ENCODE data around the gene HNRNPR. TPM values are rescaled to one million over a fixed set of nuclear protein-coding genes. Genes with fewer than 3 reads are reported as not detected.

HNRNPR gene
- total and polyA plus RNA-seq, 9 donors, result 55.9 to 173 (median 137) TPM

DNA sequence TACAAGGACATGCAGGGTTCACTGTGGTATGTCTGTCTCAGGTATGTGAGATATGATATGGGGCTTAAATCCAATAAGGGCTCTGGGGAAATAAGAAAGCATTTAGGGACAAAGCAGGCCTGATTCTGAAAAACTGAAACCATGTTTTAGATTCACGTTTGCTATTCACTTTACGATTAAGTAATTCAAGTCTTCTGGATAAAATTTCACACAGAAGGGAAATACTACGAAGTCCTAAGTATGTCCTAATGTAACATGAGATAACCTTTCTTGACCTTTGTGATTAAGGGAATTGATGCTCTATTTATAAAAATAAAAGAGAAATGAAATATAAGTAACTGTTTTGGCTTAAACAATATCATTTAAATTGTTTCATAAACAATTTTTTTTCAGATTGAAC lies 55.4 kb downstream of the HNRNPR start:
- Histone ChIP-seq H3K4me3 (no peak overlapping the region), H3K4me1 (ENCODE audit: insufficient read depth) (no peaks in the 10 kb centered on the region), H3K27me3 (no peaks in the 10 kb centered on the region), H3K36me3 (no peaks in the 10 kb centered on the region), H3K27ac (no peak overlapping the region), H3K9me3 (no peaks in the 10 kb centered on the region)
- intact Hi-C loops (cut with DNase I), result no loop called here
- 72 to 78% (median 73%) methylated on average over 3 of the region's 3 CpGs for WGBS, 3 donors
- DNase-seq, result no peak
- TF ChIP-seq POLR2A (IDR thresholded peaks at IDR 0.05), result no peak
- TF ChIP-seq, protein P1, sequence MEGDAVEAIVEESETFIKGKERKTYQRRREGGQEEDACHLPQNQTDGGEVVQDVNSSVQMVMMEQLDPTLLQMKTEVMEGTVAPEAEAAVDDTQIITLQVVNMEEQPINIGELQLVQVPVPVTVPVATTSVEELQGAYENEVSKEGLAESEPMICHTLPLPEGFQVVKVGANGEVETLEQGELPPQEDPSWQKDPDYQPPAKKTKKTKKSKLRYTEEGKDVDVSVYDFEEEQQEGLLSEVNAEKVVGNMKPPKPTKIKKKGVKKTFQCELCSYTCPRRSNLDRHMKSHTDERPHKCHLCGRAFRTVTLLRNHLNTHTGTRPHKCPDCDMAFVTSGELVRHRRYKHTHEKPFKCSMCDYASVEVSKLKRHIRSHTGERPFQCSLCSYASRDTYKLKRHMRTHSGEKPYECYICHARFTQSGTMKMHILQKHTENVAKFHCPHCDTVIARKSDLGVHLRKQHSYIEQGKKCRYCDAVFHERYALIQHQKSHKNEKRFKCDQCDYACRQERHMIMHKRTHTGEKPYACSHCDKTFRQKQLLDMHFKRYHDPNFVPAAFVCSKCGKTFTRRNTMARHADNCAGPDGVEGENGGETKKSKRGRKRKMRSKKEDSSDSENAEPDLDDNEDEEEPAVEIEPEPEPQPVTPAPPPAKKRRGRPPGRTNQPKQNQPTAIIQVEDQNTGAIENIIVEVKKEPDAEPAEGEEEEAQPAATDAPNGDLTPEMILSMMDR (IDR thresholded peaks at IDR 0.05), result no peak
- TF ChIP-seq EP300 (IDR thresholded peaks at IDR 0.05), result no peak

GRCh38 chr1:23288201-23288600 lies 55.9 kb downstream of the HNRNPR start:
- Histone ChIP-seq H3K27me3 (no peaks in the 10 kb centered on the region), H3K4me3 (no peak overlapping the region), H3K36me3 (no peaks in the 10 kb centered on the region), H3K4me1 (ENCODE audit: insufficient read depth) (no peaks in the 10 kb centered on the region), H3K9me3 (no peaks in the 10 kb centered on the region), H3K27ac (no peak overlapping the region)
- no peak for DNase-seq
- no peak for TF ChIP-seq EP300 (IDR thresholded peaks at IDR 0.05)
- TF ChIP-seq, protein P1 (IDR thresholded peaks at IDR 0.05), result no peak
- no peak for TF ChIP-seq POLR2A (IDR thresholded peaks at IDR 0.05)
- intact Hi-C loops (cut with DNase I), result no loop called here

- intact Hi-C loops (cut with DNase I), result no loop called here
- TF ChIP-seq POLR2A (IDR thresholded peaks at IDR 0.05) (no peak), EP300 (IDR thresholded peaks at IDR 0.05) (no peak)
- TF ChIP-seq, protein P1 (IDR thresholded peaks at IDR 0.05), result no peak
- Histone ChIP-seq H3K4me1 (ENCODE audit: insufficient read depth) (no peaks in the 10 kb centered on the region), H3K27ac (no peak overlapping the region), H3K9me3 (no peaks in the 10 kb centered on the region), H3K36me3 (no peaks in the 10 kb centered on the region), H3K4me3 (no peak overlapping the region), H3K27me3 (no peaks in the 10 kb centered on the region)
- no peak for DNase-seq
- 83 to 91% (median 89%) methylated on average over 1 of the region's 1 CpG for WGBS, 3 donors
Observed at GRCh38 chr1:23286401-23286800, 57.7 kb downstream of the HNRNPR start.

- no peaks in the 10 kb centered on the region for H3K27me3 ChIP-seq
- no peak overlapping the region for H3K27ac ChIP-seq
- DNase-seq, result no peak
- no peaks in the 10 kb centered on the region for H3K36me3 ChIP-seq
- H3K4me1 ChIP-seq (ENCODE audit: insufficient read depth), result no peaks in the 10 kb centered on the region
- intact Hi-C loops (cut with DNase I), result no loop called here
- no peak for TF ChIP-seq POLR2A (IDR thresholded peaks at IDR 0.05)
- no peak for TF ChIP-seq EP300 (IDR thresholded peaks at IDR 0.05)
- TF ChIP-seq, protein P1 (IDR thresholded peaks at IDR 0.05), result no peak
- H3K4me3 ChIP-seq, result no peak overlapping the region
- WGBS, 3 donors, result 71 to 80% (median 72%) methylated on average over 4 of the region's 4 CpGs
- H3K9me3 ChIP-seq, result no peaks in the 10 kb centered on the region
Observed at GRCh38 chr1:23283667-23284602, 60.1 kb downstream of the HNRNPR start.
